Lung (tissue), 12 donors: ENCODE measurements around the gene NIPSNAP2. TPM values are rescaled to one million over a fixed set of nuclear protein-coding genes. Genes with fewer than 3 reads are reported as not detected.

Experiments
- ATAC-seq: fragments of 200-7000 bp; cut with Tn5 transposase; one replicate; pipeline ENCODE4 v1.9.1; 2020; ENCODE audit warnings: moderate number of reproducible peaks; ENCODE audit not compliant: insufficient read depth, low FRiP score
- DNase-seq, 3 donors: peaks; one replicate each; pipeline ENCODE4 v3.0.0-alpha.2; 2013 to 2017
- H3K27ac ChIP-seq, 2 donors: one replicate each; pipeline ENCODE4 v1.5.1; 2013; ENCODE audit warnings: mild to moderate bottlenecking in 2 of 2, moderate library complexity in 2 of 2, control low read depth in 1 of 2, inconsistent platforms in 1 of 2, low read depth in 1 of 2, low read length in 1 of 2
- H3K27me3 ChIP-seq, 3 donors: one replicate each; pipeline ENCODE4 v1.5.1; 2013; ENCODE audit warnings: low read length in 2 of 3; ENCODE audit not compliant: control insufficient read depth in 3 of 3, insufficient read depth in 3 of 3
- H3K36me3 ChIP-seq, 4 donors: one replicate each; pipeline ENCODE4 v1.5.1; 2013; ENCODE audit warnings: low read length in 4 of 4, mild to moderate bottlenecking in 1 of 4, moderate library complexity in 1 of 4; ENCODE audit not compliant: control insufficient read depth in 4 of 4, insufficient read depth in 4 of 4
- H3K4me1 ChIP-seq, 5 donors: one replicate each; pipeline ENCODE4 v1.5.1; 2013; ENCODE audit warnings: low read length in 5 of 5, mild to moderate bottlenecking in 2 of 5, moderate library complexity in 1 of 5; ENCODE audit not compliant: control insufficient read depth in 5 of 5, insufficient read depth in 5 of 5
- H3K4me3 ChIP-seq: one replicate; pipeline ENCODE4 v1.5.1; 2013; ENCODE audit warnings: mild to moderate bottlenecking, control low read depth, moderate library complexity
- H3K9ac ChIP-seq, 2 donors: one replicate each; pipeline ENCODE4 v1.5.1; 2013; ENCODE audit warnings: low read length in 2 of 2, control low read depth in 1 of 2; ENCODE audit not compliant: insufficient read depth in 1 of 2
- H3K9me3 ChIP-seq, 4 donors: one replicate each; pipeline ENCODE4 v1.5.1; 2013; ENCODE audit warnings: low read length in 3 of 4, mild to moderate bottlenecking in 1 of 4, moderate library complexity in 1 of 4; ENCODE audit not compliant: control insufficient read depth in 4 of 4, insufficient read depth in 3 of 4
- WGBS, 2 donors: extraction: QIAGEN DNeasy Blood & Tissue Kit; methylation state at CpG; one replicate each; pipeline ENCODE4 v1.1.7; 2013; 5-methylcytosine and 5-hydroxymethylcytosine counted together
- polyA plus RNA-seq, 2 donors: library from polyadenylated mRNA; stranded (reverse); fragments of 200-250 nt; gene quantifications; one replicate each; pipeline ENCODE4 v1.2.1, GENCODE V29; 2013
- total RNA-seq, 2 donors: library from RNA; depleted of rRNA in 1 of 2; stranded (reverse); fragments of >200 nt in 1 of 2; gene quantifications; one replicate each; pipeline ENCODE4 v1.2.1, GENCODE V29; 2014 to 2021
- TF ChIP-seq, protein P1 (sequence below): IDR thresholded peaks from 2 replicates; pipeline ENCODE4 v1.5.1; 2012; ENCODE audit warnings: mild to moderate bottlenecking; ENCODE audit errors: control extremely low read depth, extremely low read depth
- donor health status: control.
- donor health status: control.
- donor health status: Bipolar disorder and iron deficiency.
- donor health status: healthy.
- donor health status: DM: yes; HTN: yes; CAD: no.

Gene NIPSNAP2
- total and polyA plus RNA-seq, 4 donors = 37.2 to 65.2 (median 51.1) TPM

GRCh38 chr7:55931421-55932151 lies 32.8 kb upstream of the NIPSNAP2 start:
- H3K36me3 ChIP-seq = peaks cover 1 to 17% (median 5%) of the 10 kb centered on the region in 4 donors
- ATAC-seq (no peak), DNase-seq (no peak)
- no peak overlapping the region for H3K27ac ChIP-seq
- H3K4me3 ChIP-seq = no peak overlapping the region
- H3K4me1 ChIP-seq = no peaks in the 10 kb centered on the region
- H3K9ac ChIP-seq = no peak overlapping the region
- H3K27me3 ChIP-seq = no peaks in the 10 kb centered on the region
- H3K9me3 ChIP-seq = peaks cover 0 to 18% (median 4%) of the 10 kb centered on the region in 4 donors
- TF ChIP-seq, protein P1, sequence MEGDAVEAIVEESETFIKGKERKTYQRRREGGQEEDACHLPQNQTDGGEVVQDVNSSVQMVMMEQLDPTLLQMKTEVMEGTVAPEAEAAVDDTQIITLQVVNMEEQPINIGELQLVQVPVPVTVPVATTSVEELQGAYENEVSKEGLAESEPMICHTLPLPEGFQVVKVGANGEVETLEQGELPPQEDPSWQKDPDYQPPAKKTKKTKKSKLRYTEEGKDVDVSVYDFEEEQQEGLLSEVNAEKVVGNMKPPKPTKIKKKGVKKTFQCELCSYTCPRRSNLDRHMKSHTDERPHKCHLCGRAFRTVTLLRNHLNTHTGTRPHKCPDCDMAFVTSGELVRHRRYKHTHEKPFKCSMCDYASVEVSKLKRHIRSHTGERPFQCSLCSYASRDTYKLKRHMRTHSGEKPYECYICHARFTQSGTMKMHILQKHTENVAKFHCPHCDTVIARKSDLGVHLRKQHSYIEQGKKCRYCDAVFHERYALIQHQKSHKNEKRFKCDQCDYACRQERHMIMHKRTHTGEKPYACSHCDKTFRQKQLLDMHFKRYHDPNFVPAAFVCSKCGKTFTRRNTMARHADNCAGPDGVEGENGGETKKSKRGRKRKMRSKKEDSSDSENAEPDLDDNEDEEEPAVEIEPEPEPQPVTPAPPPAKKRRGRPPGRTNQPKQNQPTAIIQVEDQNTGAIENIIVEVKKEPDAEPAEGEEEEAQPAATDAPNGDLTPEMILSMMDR = no peak
- WGBS, 2 donors = 75 to 83% methylated on average over 5 of the region's 5 CpGs

- DNase-seq (no peak), ATAC-seq (no peak)
- no peak overlapping the region for H3K9ac ChIP-seq
- peaks cover 2 to 34% (median 24%) of the 10 kb centered on the region in 4 donors for H3K9me3 ChIP-seq
- no peaks in the 10 kb centered on the region for H3K27me3 ChIP-seq
- H3K36me3 ChIP-seq = peaks cover 0 to 21% (median 14%) of the 10 kb centered on the region in 4 donors
- WGBS, 2 donors = 90% methylated on average over 7 of the region's 7 CpGs
- no peak overlapping the region for H3K4me3 ChIP-seq
- TF ChIP-seq, protein P1 = no peak
- no peak overlapping the region for H3K27ac ChIP-seq
- no peaks in the 10 kb centered on the region for H3K4me1 ChIP-seq
Measured at GRCh38 chr7:55939514-55940123, 24.8 kb upstream of the NIPSNAP2 start.

- Histone ChIP-seq H3K9me3 (peaks cover 0 to 12% (median 3%) of the 10 kb centered on the region in 4 donors), H3K4me3 (no peak overlapping the region), H3K27ac (no peak overlapping the region), H3K4me1 (no peaks in the 10 kb centered on the region), H3K27me3 (no peaks in the 10 kb centered on the region), H3K9ac (no peak overlapping the region), H3K36me3 (no peaks in the 10 kb centered on the region)
- TF ChIP-seq, protein P1 = no peak
- no peak for ATAC-seq
- WGBS, 2 donors = 78 to 83% methylated on average over 5 of the region's 5 CpGs
- DNase-seq = no peak
Measured at GRCh38 chr7:55946545-55946944, 17.8 kb upstream of the NIPSNAP2 start.
